Gastroesophageal sphincter (tissue), 4 donors: ENCODE measurements around the gene ZFYVE28. TPM values are rescaled to one million over a fixed set of nuclear protein-coding genes. Genes with fewer than 3 reads are reported as not detected.
A peak's percentile ranks its signal among the peaks of the same experiment; 100 is the strongest.

Experiments
- ATAC-seq: fragments of 150-250 bp; one replicate; pipeline ENCODE4 v1.9.1; 2016; ENCODE audit warnings: mild to moderate bottlenecking, moderate library complexity
- H3K27ac ChIP-seq, 4 donors: fragments of 200-600 bp; sonication (generic) in 3 of 4; 1 replicate in 3 of 4; 2 replicates in 1 of 4; pipeline ENCODE4 v1.5.1; 2016 to 2019
- H3K27me3 ChIP-seq: fragments of 200-600 bp; sonication (generic); one replicate; pipeline ENCODE4 v1.5.1; 2019
- H3K36me3 ChIP-seq, 2 donors: fragments of 200-600 bp; sonication (generic); one replicate each; pipeline ENCODE4 v1.5.1; 2019; ENCODE audit warnings: control low read depth in 1 of 2
- H3K4me1 ChIP-seq, 3 donors: fragments of 200-600 bp; sonication (generic); 1 replicate in 2 of 3; 2 replicates in 1 of 3; pipeline ENCODE4 v1.5.1; 2016 to 2019; ENCODE audit warnings: control low read depth in 2 of 3
- H3K4me3 ChIP-seq, 2 donors: fragments of 200-600 bp; sonication (generic); one replicate each; pipeline ENCODE4 v1.5.1; 2019; ENCODE audit warnings: mild to moderate bottlenecking in 1 of 2, moderate library complexity in 1 of 2
- H3K9me3 ChIP-seq, 3 donors: fragments of 200-600 bp; sonication (generic); one replicate each; pipeline ENCODE4 v1.5.1; 2017 to 2019; ENCODE audit warnings: control low read depth in 2 of 3
- EP300 ChIP-seq: sonication (generic); formaldehyde crosslinking; IDR thresholded peaks from one replicate; pipeline ENCODE4 v1.6.1; 2017; ENCODE audit warnings: antibody characterized with exemption, mild to moderate bottlenecking
- POLR2A ChIP-seq, 2 donors: fragments of 450-650 bp; IDR thresholded peaks; one replicate each; pipeline ENCODE4 v1.6.1; 2017; ENCODE audit warnings: antibody characterized with exemption in 2 of 2, mild to moderate bottlenecking in 2 of 2, moderate library complexity in 1 of 2
- POLR2AphosphoS5 ChIP-seq: sonication (generic); formaldehyde crosslinking; IDR thresholded peaks from one replicate; pipeline ENCODE4 v1.6.1; 2017; ENCODE audit warnings: antibody characterized with exemption
- WGBS, 2 donors: methylation state at CpG; one replicate each; pipeline ENCODE4 v1.1.5; 2018; ENCODE audit warnings: low coverage in 1 of 2; 5-methylcytosine and 5-hydroxymethylcytosine counted together
- total RNA-seq, 4 donors: library from RNA; depleted of rRNA; stranded (reverse); fragments of >200 nt; gene quantifications; one replicate each; pipeline ENCODE4 v1.1.0, GENCODE V29; 2016
- TF ChIP-seq, protein P1 (sequence below), 4 experiments: fragments of 200-600 bp in 2 of 4; fragments of 450-650 bp in 2 of 4; sonication (generic) in 1 of 4; IDR thresholded peaks; one replicate each; pipeline ENCODE4 v1.5.1; 2017 to 2019; ENCODE audit warnings: antibody characterized with exemption in 4 of 4, mild to moderate bottlenecking in 2 of 4, moderate library complexity in 2 of 4

The ZFYVE28 gene
- total RNA-seq, 4 donors from 2014 or later, result 4.4 to 12.0 (median 8.2) TPM

DNA sequence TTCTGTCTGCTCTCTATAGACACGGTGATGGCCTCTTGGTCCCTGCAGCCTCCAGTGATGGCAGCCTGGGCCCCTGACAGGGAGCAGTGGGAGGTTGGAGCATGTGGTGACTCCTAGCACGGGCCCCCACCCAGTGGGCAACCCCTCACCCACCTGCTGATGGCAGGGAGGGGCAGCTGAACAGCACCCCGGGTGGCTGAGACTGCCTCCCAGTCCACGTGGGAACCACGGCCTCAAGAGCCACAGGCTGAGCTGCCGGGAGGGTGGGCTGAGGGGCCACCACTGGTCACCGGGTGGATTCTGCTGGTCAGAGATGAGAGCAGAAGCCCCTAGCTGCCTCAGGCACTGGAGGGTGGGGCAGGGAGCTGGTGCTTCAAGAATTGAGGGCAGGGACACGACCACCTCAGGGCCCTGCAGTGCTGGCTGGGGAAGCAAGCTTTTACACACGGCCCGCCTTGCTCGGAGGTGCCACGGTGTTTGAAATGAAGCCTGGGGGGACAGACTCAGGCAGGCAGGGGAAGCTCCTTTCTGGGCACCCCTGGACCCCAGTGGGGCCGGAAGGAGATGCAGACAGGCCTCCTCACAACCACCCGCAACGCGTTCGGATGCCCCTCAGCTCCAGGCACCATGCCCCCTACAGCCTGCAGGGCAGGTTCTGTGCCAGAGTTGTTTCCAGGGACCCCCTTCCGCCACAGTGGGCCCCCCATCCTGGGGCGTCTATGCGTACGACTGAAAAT is 170.2 kb downstream of the ZFYVE28 start:
- H3K4me3 ChIP-seq, result no peak overlapping the region
- TF ChIP-seq EP300 (no peak), POLR2AphosphoS5 (no peak), POLR2A (IDR thresholded peaks at IDR 0.05) (no peak)
- TF ChIP-seq, protein P1, sequence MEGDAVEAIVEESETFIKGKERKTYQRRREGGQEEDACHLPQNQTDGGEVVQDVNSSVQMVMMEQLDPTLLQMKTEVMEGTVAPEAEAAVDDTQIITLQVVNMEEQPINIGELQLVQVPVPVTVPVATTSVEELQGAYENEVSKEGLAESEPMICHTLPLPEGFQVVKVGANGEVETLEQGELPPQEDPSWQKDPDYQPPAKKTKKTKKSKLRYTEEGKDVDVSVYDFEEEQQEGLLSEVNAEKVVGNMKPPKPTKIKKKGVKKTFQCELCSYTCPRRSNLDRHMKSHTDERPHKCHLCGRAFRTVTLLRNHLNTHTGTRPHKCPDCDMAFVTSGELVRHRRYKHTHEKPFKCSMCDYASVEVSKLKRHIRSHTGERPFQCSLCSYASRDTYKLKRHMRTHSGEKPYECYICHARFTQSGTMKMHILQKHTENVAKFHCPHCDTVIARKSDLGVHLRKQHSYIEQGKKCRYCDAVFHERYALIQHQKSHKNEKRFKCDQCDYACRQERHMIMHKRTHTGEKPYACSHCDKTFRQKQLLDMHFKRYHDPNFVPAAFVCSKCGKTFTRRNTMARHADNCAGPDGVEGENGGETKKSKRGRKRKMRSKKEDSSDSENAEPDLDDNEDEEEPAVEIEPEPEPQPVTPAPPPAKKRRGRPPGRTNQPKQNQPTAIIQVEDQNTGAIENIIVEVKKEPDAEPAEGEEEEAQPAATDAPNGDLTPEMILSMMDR (IDR thresholded peaks at IDR 0.05), result no peak
- peaks cover 0 to 80% of the 10 kb centered on the region in 2 donors for H3K36me3 ChIP-seq
- H3K4me1 ChIP-seq, result peaks cover 0 to 33% (median 0%) of the 10 kb centered on the region in 3 donors
- 60% methylated on average over 1 of the region's 21 CpGs; no CpG with 5 or more reads in 1 of the 2 donors for WGBS, 2 donors
- H3K27me3 ChIP-seq, result no peaks in the 10 kb centered on the region
- no peaks in the 10 kb centered on the region for H3K9me3 ChIP-seq
- no peak for ATAC-seq
- H3K27ac ChIP-seq, result no peak overlapping the region

DNA sequence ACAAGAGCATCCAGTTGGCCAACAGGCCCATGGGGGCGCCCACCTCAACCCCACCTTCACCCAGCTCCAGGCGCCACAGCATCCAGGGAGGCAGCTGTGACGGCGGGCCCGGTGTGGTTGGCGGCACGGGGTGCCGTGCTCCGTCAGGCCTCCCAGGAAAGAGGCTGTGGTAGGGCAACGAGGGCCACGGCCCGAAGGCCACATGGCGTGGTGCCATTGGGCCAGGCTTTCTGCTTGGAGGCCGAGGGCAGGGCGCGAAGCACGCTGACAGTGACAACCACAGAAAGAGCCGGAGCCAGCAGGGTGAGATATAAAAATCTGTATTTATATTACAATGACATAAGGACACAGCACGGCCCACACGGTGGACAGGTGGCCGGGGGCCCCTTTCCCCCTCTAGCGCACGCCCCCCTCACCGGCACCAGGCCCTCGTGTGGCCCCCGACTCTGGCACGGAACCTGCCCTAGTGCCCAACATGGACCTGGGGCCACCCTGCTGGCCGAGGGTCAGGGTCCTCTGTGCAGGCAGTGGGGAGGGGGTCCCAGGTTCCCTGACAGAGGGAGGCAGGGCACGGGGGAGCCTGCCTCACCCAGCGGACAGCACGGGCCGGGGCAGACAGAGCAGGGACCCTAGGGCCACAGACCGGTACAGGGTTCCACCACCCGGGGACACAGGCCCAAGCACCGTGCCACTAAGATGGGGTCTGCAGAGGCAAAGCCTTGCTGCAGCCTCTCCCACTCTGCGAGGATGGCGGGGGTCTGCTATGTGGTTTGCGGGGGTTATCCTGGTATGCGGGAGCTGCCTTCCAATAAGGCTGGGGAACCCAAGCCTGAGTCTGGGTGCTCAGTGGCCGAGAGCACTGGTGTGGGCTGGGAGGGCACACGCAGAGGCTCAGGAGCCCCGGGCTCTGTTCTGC is 171.1 kb downstream of the ZFYVE28 start:
- ATAC-seq, result no peak
- Histone ChIP-seq H3K4me1 (peaks cover 0 to 35% (median 0%) of the 10 kb centered on the region in 3 donors), H3K9me3 (no peaks in the 10 kb centered on the region), H3K27me3 (no peaks in the 10 kb centered on the region), H3K27ac (no peak overlapping the region), H3K4me3 (no peak overlapping the region), H3K36me3 (peaks cover 0 to 72% of the 10 kb centered on the region in 2 donors)
- TF ChIP-seq POLR2AphosphoS5, result no peak
- no peak for TF ChIP-seq POLR2A (IDR thresholded peaks at IDR 0.05)
- TF ChIP-seq EP300, result no peak
- TF ChIP-seq, protein P1 (IDR thresholded peaks at IDR 0.05), result no peak
- 100% methylated on average over 1 of the region's 42 CpGs; no CpG with 5 or more reads in 1 of the 2 donors for WGBS, 2 donors

DNA sequence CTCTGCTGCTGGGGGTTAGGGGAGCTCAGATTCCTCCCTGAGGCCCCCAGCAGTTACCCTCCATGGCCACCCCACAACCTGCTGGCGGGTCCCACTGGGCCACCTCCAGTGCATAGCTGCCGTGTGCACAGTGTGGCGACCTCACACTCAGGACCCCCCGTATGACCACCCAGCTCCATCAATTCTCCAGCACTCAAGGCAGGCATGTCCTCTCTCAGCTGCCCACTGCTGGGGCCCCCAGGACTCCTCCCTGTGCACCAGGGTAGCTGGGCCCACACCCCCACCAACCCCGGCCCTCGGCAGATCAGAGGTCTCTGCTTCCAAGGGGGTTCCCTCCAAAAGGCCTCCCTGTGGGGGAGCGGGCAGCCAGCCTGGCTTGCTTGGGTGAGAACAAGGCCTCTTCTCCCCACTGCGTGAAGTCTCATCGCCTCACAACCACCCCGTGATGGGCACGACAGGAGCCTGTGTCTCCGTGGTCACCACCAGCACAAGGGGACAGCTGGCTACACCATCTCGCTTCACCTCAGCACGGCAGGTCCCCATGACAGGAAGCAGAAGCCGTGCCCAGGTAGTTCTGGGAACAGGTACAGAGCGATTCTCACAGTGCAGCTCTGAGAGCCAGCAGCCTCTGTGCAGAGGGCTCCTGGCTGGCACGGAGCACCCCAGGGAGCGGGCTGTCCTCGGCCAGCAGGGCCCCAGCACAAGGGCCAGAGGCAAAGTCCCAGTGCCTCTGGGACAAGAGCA is 171.9 kb downstream of the ZFYVE28 start:
- H3K4me1 ChIP-seq, result peaks cover 0 to 38% (median 0%) of the 10 kb centered on the region in 3 donors

DNA sequence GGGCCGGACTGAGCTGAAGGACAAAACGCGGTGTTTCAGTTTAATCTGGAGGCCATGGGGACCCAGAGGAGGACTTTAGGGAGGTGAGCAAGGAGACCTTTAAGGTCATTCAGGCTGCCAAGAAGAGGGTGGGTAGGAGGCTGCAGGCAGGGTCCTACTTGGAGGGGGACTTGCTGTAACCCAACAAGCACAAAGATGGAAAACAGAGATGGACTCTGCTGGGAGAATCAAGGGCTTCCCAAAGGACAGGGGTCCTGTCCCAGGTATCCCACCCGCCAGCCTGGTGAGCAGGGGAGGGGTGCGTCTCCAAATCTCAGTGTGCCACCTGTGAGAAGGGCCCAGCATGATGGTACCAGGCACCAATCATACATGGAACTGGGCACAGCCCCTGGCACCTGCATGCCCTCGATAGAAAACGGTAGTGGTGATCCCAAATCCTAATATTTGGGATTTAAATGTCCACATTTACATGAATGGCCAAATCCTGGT is 172.6 kb downstream of the ZFYVE28 start:
- H3K36me3 ChIP-seq, result peaks cover 0 to 56% of the 10 kb centered on the region in 2 donors
- H3K27ac ChIP-seq, result peak overlapping the region in 3 of 4 donors; percentile 2 to 64 (median 42)
- H3K4me3 ChIP-seq, result no peak overlapping the region
- 55 to 78% methylated on average over 3 to 6 of the region's 7 CpGs for WGBS, 2 donors
- no peak for ATAC-seq
- TF ChIP-seq, protein P1 (IDR thresholded peaks at IDR 0.05), result no peak
- no peak for TF ChIP-seq EP300
- TF ChIP-seq POLR2AphosphoS5, result no peak
- no peak for TF ChIP-seq POLR2A (IDR thresholded peaks at IDR 0.05)
- no peaks in the 10 kb centered on the region for H3K27me3 ChIP-seq
- H3K4me1 ChIP-seq, result peaks cover under 1 to 44% (median under 1%) of the 10 kb centered on the region in 3 donors
- H3K9me3 ChIP-seq, result no peaks in the 10 kb centered on the region

More for the DNA sequence above, 171.9 kb downstream of the ZFYVE28 start:
- whole genome bisulfite sequencing, 2 donors, result no CpG with 5 or more reads among the region's 19 CpGs
- H3K4me3 ChIP-seq, result no peak overlapping the region
- ATAC-seq, result no peak
- no peaks in the 10 kb centered on the region for H3K27me3 ChIP-seq
- H3K36me3 ChIP-seq, result peaks cover 0 to 64% of the 10 kb centered on the region in 2 donors
- H3K27ac ChIP-seq, result peak overlapping the region in 1 of 4 donors; percentile 64
- no peak for TF ChIP-seq EP300
- no peak for TF ChIP-seq POLR2AphosphoS5
- no peak for TF ChIP-seq POLR2A (IDR thresholded peaks at IDR 0.05)
- TF ChIP-seq, protein P1 (IDR thresholded peaks at IDR 0.05), result no peak
- no peaks in the 10 kb centered on the region for H3K9me3 ChIP-seq
